AG10803 (cell line): ENCODE measurements around the gene PSMB7.
A peak's percentile ranks its signal among the peaks of the same experiment; 100 is the strongest.

ENCODE experiments used
- DNase-seq: peaks from one replicate; pipeline ENCODE4 v3.0.0; 2010; ENCODE audit warnings: low read depth
- H3K4me3 ChIP-seq: 2 replicates; pipeline ENCODE4 v1.5.1; 2011; ENCODE audit warnings: mild to moderate bottlenecking, low read length, control low read depth
- TF ChIP-seq, protein P1 (sequence below): conservative IDR thresholded peaks from 2 replicates; pipeline ENCODE4 v1.5.1; 2011; ENCODE audit warnings: mild to moderate bottlenecking, low read length, control low read depth, inconsistent platforms

PSMB7 gene

DNA sequence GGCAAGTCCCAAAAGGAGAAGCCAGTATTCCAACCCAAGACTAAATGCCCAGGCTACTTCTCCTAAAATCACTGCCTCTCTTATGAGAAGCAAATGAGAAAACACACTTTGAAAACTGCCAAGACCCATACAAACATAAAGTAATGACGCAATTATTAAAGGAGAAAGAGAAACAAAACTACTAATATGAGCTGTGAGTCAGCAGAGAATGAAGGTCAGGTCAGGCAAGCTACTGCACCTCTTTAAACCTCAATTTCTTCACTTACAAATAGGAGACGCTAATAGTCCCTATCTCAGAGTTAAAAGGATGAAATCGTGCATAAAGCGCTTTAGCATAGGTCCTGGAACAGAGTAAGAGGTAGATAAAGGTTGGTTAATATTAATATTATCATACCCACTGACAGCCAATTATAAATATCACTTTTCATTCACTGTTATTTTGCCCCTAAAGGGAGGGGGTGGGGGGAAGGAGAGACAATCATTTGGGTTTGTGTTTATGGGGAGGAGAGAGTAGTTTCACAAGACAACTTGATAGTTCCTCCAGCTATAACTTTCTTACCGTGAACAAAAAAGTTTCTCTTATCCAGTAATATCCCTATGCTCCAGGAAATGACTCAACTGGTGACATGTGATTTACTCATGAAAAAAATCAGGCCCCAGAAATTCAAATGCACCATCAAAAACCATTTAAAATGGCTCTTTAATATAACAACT lies 3.6 kb downstream of the PSMB7 start:
- DNase-seq: peak; percentile 63
- TF ChIP-seq, protein P1, sequence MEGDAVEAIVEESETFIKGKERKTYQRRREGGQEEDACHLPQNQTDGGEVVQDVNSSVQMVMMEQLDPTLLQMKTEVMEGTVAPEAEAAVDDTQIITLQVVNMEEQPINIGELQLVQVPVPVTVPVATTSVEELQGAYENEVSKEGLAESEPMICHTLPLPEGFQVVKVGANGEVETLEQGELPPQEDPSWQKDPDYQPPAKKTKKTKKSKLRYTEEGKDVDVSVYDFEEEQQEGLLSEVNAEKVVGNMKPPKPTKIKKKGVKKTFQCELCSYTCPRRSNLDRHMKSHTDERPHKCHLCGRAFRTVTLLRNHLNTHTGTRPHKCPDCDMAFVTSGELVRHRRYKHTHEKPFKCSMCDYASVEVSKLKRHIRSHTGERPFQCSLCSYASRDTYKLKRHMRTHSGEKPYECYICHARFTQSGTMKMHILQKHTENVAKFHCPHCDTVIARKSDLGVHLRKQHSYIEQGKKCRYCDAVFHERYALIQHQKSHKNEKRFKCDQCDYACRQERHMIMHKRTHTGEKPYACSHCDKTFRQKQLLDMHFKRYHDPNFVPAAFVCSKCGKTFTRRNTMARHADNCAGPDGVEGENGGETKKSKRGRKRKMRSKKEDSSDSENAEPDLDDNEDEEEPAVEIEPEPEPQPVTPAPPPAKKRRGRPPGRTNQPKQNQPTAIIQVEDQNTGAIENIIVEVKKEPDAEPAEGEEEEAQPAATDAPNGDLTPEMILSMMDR: no peak
- no peak overlapping the region for H3K4me3 ChIP-seq

DNA sequence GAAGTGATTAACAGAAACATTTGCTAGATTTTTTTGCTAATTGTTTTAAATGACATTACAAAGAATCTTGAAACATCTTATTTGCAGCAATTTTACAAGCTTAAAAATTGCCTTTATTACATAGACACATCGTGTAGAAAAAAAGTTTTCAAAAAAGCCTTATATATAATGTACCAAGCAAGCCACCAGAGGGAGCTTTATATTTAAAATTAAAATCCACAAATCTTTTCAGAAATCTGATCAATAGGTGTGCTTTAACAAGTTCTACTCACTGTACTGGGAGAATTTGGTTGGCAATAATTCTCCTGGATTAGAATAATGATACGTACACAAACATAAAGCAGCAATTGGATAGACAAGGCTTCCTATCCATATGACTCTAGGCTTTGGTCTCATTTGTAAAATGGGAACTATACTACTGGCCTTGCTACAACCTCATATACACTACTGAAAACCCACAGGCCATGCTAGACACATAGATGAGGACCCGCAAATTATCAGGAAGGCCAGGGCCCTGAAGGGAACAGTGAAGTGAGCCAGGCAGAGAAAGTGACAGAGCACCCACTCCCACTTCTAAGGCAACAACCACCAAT lies 4.8 kb downstream of the PSMB7 start:
- no peak overlapping the region for H3K4me3 ChIP-seq
- DNase-seq: no peak
- TF ChIP-seq, protein P1: peak; percentile 41; the same call in 1 of the 2 replicates

DNA sequence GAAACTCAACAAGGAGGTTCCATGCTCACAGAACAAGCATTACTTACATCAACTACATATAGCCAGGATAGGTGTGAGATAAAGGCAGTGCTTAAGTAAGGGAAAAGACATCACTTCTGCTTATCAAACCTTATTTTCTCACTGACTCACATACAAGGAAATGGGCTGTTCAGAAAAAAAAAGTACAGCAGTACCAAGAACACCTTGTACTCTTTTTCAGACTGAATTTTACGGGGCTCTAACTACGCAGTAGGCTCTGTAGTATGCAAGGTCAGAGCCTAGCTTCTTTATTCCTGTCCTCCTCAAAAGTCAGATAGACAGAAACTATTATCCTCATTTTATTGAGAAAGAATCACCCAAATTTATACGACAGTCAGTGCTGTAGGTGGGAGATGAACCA lies 5.8 kb downstream of the PSMB7 start:
- no peak overlapping the region for H3K4me3 ChIP-seq
- DNase-seq: no peak
- TF ChIP-seq, protein P1: no peak

DNA sequence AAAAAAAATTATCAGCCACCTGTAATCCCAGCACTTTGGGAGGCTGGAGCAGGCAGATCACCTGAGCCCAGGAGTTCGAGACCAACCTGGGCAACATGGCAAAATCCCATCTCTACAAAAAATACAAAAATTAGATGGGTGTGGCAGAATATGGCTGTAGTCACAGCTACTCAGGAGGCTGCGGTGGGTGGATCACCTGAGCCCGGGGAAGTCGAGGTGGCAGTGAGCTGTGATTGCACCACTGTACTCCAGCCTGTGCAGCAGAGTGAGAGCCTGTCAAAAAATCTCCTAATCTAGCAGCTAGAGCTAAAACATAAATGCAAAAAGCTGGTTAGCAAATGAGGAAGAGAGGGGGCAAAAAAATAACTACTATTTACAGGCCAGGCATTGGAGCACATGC lies 12.0 kb downstream of the PSMB7 start:
- TF ChIP-seq, protein P1: no peak
- DNase-seq: no peak
- no peak overlapping the region for H3K4me3 ChIP-seq

DNA sequence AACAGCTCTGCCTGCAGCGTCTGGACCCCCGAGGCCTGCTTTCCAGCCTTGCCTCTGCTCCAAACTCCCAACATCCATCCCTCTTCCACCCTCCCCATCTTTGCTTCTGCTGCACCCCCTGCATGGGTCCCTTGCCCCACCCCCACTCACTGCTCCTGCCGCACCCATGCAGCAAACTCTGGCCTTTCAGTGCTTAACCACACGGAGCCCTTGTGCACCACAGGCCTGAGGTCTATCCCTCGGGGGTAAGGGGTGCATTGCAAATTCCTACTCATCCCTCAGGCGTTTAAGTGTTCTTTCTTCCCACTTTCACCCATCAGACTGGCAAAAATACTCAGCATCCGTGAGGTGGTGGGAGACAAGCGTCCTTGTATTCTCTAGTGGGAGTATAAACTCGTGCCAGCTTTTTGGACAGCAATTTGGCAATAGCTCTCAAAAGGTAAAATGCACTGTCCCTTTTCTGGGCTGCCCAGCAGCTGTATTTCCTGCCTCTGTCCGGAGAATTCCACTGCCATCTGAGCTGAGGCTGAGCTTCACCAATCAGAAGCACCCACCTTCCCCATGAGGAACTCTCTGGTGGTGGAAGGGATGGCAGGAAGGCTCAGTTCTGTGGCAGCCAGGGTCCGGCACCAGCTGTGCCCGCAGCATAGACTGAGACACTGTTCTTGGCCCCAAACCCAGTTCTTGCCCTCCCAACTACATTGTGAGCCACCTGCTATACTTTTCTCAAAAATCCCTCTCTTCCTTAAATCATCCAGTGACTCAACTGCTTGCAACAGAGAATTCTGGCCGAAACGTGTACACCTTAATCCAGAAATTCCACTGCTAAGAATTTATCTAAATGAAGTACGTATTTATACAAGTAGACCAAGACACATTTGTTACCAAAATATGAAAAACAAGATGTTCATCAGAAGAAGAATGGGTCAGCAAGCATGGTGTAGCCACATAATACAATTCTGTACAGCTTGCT lies 15.0 kb downstream of the PSMB7 start:
- TF ChIP-seq, protein P1: no peak
- peak overlapping the region; percentile 10 for H3K4me3 ChIP-seq
- DNase-seq: no peak

DNA sequence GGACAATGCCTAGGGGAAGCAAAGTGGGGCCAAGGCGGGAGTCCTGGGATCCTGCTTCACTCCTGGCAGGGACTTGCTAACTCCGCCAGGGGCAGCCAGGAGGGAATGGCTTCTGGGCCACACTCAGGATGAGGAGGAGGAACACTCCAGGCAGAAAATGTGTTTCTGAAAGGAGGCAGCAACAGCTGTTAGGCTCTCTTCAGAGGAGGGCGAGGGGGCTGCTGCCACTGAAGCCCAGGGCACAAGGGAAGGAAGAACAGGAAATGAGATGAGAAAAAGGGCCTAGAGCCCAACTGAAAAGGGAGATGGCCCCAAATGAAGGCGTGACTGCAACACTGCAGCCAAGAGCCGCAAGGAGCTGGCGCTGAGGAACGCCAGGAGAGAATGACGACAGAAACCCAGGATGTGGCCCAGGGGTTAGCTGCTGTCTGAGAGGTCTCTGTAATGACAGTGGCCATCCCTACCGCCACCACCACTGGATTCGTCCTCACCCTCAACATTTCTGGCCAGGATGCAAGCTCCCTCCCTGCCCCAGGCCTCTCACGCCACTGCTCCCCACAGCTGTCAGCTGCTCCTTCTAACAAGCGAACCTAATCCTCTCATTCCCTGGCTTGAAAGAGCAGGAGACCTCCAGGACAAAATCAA lies 15.8 kb downstream of the PSMB7 start:
- TF ChIP-seq, protein P1: peak; percentile 32
- peak overlapping the region; percentile 10 for H3K4me3 ChIP-seq
- peak; percentile 75 for DNase-seq
